GM12864 (cell line): Measurements from ENCODE around the gene MIF.
"Not testable (repeated sequence)": the region's sequence is repeated elsewhere in the genome, so short reads cannot be mapped to it uniquely, and the experiment has no call there.

Experiments
- DNase-seq: peaks from one replicate; pipeline ENCODE4 v3.0.0-alpha.2; 2011; ENCODE audit warnings: low read depth
- H3K4me3 ChIP-seq: 2 replicates; pipeline ENCODE4 v1.5.1; 2011; ENCODE audit warnings: mild to moderate bottlenecking, low read depth, low read length, control low read depth
- CTCF ChIP-seq: IDR thresholded peaks from 2 replicates; pipeline ENCODE4 v1.5.1; 2011; ENCODE audit warnings: low read depth, mild to moderate bottlenecking, moderate library complexity, low read length, control low read depth, inconsistent platforms; ENCODE audit errors: missing control alignments

The MIF gene

DNA sequence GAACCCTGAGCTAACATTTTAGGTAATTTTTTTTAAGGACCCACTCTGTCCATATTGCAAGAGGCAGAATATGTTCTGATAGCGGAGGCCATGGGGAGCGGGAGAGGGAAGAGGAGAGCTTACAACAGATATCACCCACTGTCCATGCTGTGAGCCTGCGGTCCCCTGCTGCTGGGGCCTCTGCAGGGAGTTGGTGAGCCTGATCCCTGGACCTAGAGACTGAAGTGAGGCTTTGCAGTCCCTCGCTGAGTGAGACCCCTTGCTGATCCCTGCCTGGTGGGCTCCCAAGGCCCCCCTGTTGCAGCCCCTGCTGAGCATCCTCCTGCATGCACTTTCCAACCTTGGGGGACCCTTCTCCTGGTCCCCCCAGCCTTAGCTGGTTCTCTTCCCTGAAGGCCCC, 12.5 kb downstream of the MIF start:
- no peak for DNase-seq
- H3K4me3 ChIP-seq = no peak overlapping the region
- TF ChIP-seq CTCF = no peak

- not testable (repeated sequence) for DNase-seq, H3K4me3 ChIP-seq
These were observed 13.2 kb downstream of the MIF start for GRCh38 chr22:23907423-23907822.

- TF ChIP-seq CTCF = no peak
- no peak for DNase-seq
- no peak overlapping the region for H3K4me3 ChIP-seq
These were observed 14.5 kb downstream of the MIF start for GRCh38 chr22:23908587-23909205.

DNA sequence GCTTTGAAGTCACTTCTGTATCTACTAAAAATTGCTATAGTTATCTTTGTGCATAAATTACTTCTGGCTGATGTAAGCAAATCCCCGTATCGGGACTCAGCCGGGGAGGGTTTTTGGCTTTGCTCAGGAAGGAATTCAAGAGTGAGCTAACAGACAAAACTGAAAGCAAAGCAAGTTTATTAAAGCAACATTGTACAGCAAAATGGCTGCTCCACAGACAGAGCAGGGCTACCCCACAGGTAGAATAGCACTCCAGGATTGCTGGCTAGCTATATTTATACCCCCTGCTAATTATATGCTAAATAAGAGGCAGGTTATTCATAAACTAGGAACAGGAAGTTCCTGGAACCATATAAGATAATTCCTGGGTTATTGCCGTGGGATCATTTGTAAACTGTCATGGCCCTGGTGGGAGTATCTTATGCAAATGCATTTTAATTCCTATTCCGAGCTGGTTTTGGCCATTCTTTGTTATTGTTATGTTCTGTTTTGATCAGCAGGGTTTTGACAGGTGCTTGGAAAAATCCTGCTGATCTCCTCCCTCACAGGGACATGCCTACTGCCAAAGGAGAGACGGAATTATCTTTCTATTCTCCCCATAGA, 15.2 kb downstream of the MIF start:
- no peak for TF ChIP-seq CTCF
- no peak overlapping the region for H3K4me3 ChIP-seq
- no peak for DNase-seq

DNA sequence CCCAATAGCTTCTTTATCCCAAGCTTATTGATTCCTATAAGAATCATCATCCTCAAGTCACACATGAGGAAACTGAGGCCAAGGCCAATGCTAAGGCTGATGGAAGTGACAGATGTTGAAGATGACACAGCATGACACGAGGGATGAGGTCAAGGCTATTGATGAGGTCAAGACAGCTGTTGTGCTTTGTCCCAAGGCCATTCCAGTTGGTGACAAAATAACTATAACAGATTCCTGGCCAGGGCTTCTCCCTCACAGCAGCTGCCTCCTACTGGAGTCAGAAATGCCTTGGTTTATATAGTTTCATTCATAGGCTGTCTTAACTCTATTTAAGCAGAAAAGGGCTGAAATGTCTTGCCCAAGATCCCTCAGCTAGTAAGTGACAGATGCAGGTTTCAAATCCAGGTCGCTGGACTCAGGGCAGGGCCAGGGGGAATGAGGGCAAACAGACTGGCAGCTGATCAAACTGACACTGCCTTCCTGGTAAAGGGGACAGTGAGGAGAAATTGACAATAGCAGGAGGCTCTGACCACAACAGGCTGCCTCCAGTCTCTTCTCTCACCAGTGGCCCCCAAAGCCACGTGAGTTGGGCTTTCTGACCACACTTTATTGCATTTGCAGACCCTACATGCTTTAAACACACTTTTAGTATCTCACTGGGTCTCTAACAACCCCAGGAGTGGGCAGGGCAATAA, 16.5 kb downstream of the MIF start:
- no peak for DNase-seq
- H3K4me3 ChIP-seq = no peak overlapping the region
- TF ChIP-seq CTCF = no peak

DNA sequence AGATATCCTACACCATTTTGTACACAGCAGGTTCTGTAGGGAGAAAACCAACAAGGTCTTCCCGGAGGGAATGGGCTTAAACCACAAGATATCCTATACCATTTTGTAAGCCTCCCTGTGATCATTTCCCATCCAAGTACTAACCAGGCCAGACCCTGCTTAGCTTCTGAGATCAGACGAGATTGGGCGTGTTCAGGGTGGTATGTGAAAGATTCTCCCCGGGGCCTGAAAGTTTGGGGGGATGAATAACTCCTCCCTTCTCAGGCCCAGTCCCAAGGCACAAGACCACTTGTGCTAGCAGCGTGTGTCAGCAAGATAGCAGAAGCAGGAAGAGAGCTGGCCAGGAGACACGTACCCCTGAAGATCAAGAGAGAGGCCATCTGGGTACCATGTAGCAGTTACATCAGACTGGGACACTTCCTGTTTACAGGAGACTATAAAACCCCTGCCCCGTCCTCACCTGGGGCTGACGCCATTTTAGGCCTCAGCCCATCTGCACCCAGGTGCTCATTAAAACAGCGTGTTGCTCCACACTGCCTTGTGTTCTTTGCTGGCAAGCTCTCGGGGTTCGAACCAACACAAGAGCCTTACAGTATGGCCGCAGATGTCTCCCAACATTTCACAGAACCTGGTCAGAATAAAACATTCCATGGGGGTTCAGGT, 17.3 kb downstream of the MIF start:
- DNase-seq = no peak
- no peak for TF ChIP-seq CTCF
- no peak overlapping the region for H3K4me3 ChIP-seq

GRCh38 chr22:23912293-23912903, 18.2 kb downstream of the MIF start:
- no peak for DNase-seq
- TF ChIP-seq CTCF = no peak
- no peak overlapping the region for H3K4me3 ChIP-seq
